Measurements from ENCODE around the gene CENATAC.
A peak's percentile ranks its signal among the peaks of the same experiment; 100 is the strongest.

CENATAC gene

GRCh38 chr11:118996926-118997626, 862 bp upstream of the CENATAC start:
- peaks cover 27% of the 10 kb centered on the region for H3K79me2 ChIP-seq (ENCODE audit: control insufficient read depth, insufficient read depth, low read length, unreplicated experiment)
- peaks cover 10% of the 10 kb centered on the region for H3K36me3 ChIP-seq (ENCODE audit: insufficient read depth, low read length)
- H3K27ac ChIP-seq (ENCODE audit: low read depth, low read length) = peak overlapping the region; percentile 15
- peak overlapping the region; percentile 88 for H3K4me3 ChIP-seq (ENCODE audit: low read depth, low read length)
- H3K27me3 ChIP-seq (ENCODE audit: insufficient read depth, low read length) = no peaks in the 10 kb centered on the region
- H2AFZ ChIP-seq (ENCODE audit: low read length, unreplicated experiment) = peak overlapping the region; percentile 77
- H3K4me1 ChIP-seq (ENCODE audit: control insufficient read depth, insufficient read depth, low read length, unreplicated experiment) = peaks cover 24% of the 10 kb centered on the region

- H3K79me2 ChIP-seq (ENCODE audit: control insufficient read depth, insufficient read depth, low read length, unreplicated experiment) = peaks cover 27% of the 10 kb centered on the region
- H3K27ac ChIP-seq (ENCODE audit: low read depth, low read length) = peak overlapping the region; percentile 29
- peaks cover 10% of the 10 kb centered on the region for H3K36me3 ChIP-seq (ENCODE audit: insufficient read depth, low read length)
- peaks cover 24% of the 10 kb centered on the region for H3K4me1 ChIP-seq (ENCODE audit: control insufficient read depth, insufficient read depth, low read length, unreplicated experiment)
- peak overlapping the region; percentile 61 for H2AFZ ChIP-seq (ENCODE audit: low read length, unreplicated experiment)
- H3K4me3 ChIP-seq (ENCODE audit: low read depth, low read length) = peak overlapping the region; percentile 88
- no peaks in the 10 kb centered on the region for H3K27me3 ChIP-seq (ENCODE audit: insufficient read depth, low read length)
Measured at GRCh38 chr11:118998388-118998717, 415 bp downstream of the CENATAC start.

GRCh38 chr11:118998822-118999221, 884 bp downstream of the CENATAC start:
- peak overlapping the region; percentile 88 for H3K4me3 ChIP-seq (ENCODE audit: low read depth, low read length)
- H3K27ac ChIP-seq (ENCODE audit: low read depth, low read length) = peak overlapping the region; percentile 29
- no peaks in the 10 kb centered on the region for H3K27me3 ChIP-seq (ENCODE audit: insufficient read depth, low read length)
- H2AFZ ChIP-seq (ENCODE audit: low read length, unreplicated experiment) = no peak overlapping the region
- peaks cover 24% of the 10 kb centered on the region for H3K4me1 ChIP-seq (ENCODE audit: control insufficient read depth, insufficient read depth, low read length, unreplicated experiment)
- H3K36me3 ChIP-seq (ENCODE audit: insufficient read depth, low read length) = peaks cover 11% of the 10 kb centered on the region
- H3K79me2 ChIP-seq (ENCODE audit: control insufficient read depth, insufficient read depth, low read length, unreplicated experiment) = peaks cover 27% of the 10 kb centered on the region

- Histone ChIP-seq H3K27ac (ENCODE audit: low read depth, low read length) (no peak overlapping the region), H3K4me1 (ENCODE audit: control insufficient read depth, insufficient read depth, low read length, unreplicated experiment) (peaks cover 24% of the 10 kb centered on the region)
Measured at GRCh38 chr11:119000906-119001305, 3.0 kb downstream of the CENATAC start.

GRCh38 chr11:119006656-119007055, 8.7 kb downstream of the CENATAC start:
- Histone ChIP-seq H3K27me3 (ENCODE audit: insufficient read depth, low read length) (no peaks in the 10 kb centered on the region), H3K36me3 (ENCODE audit: insufficient read depth, low read length) (0 out of 2 replicates have a peak, but pooled peaks cover 9% of the 10 kb centered on the region), H3K4me3 (ENCODE audit: low read depth, low read length) (no peak overlapping the region), H3K79me2 (ENCODE audit: control insufficient read depth, insufficient read depth, low read length, unreplicated experiment) (no peaks in the 10 kb centered on the region), H3K4me1 (ENCODE audit: control insufficient read depth, insufficient read depth, low read length, unreplicated experiment) (no peaks in the 10 kb centered on the region), H2AFZ (ENCODE audit: low read length, unreplicated experiment) (no peak overlapping the region), H3K27ac (ENCODE audit: low read depth, low read length) (no peak overlapping the region)

More at GRCh38 chr11:119000906-119001305, 3.0 kb downstream of the CENATAC start:
- peaks cover 25% of the 10 kb centered on the region for H3K79me2 ChIP-seq (ENCODE audit: control insufficient read depth, insufficient read depth, low read length, unreplicated experiment)
- H2AFZ ChIP-seq (ENCODE audit: low read length, unreplicated experiment) = no peak overlapping the region
- H3K4me3 ChIP-seq (ENCODE audit: low read depth, low read length) = 0 out of 2 replicates have a peak overlapping the region, but pooled peaks have one; percentile 38
- no peaks in the 10 kb centered on the region for H3K27me3 ChIP-seq (ENCODE audit: insufficient read depth, low read length)
- peaks cover 16% of the 10 kb centered on the region for H3K36me3 ChIP-seq (ENCODE audit: insufficient read depth, low read length)

- peaks cover 10% of the 10 kb centered on the region for H3K4me1 ChIP-seq (ENCODE audit: control insufficient read depth, insufficient read depth, low read length, unreplicated experiment)
- peaks cover 12% of the 10 kb centered on the region for H3K79me2 ChIP-seq (ENCODE audit: control insufficient read depth, insufficient read depth, low read length, unreplicated experiment)
- H3K27me3 ChIP-seq (ENCODE audit: insufficient read depth, low read length) = no peaks in the 10 kb centered on the region
- H3K4me3 ChIP-seq (ENCODE audit: low read depth, low read length) = no peak overlapping the region
- H2AFZ ChIP-seq (ENCODE audit: low read length, unreplicated experiment) = no peak overlapping the region
- peaks cover 36% of the 10 kb centered on the region for H3K36me3 ChIP-seq (ENCODE audit: insufficient read depth, low read length)
- H3K27ac ChIP-seq (ENCODE audit: low read depth, low read length) = no peak overlapping the region
Measured at GRCh38 chr11:119011476-119012053, 13.6 kb downstream of the CENATAC start.

- Histone ChIP-seq H3K27me3 (ENCODE audit: insufficient read depth, low read length) (no peaks in the 10 kb centered on the region), H3K79me2 (ENCODE audit: control insufficient read depth, insufficient read depth, low read length, unreplicated experiment) (peaks cover 24% of the 10 kb centered on the region), H3K4me3 (ENCODE audit: low read depth, low read length) (no peak overlapping the region), H3K4me1 (ENCODE audit: control insufficient read depth, insufficient read depth, low read length, unreplicated experiment) (peaks cover 16% of the 10 kb centered on the region), H3K36me3 (ENCODE audit: insufficient read depth, low read length) (peaks cover 41% of the 10 kb centered on the region), H2AFZ (ENCODE audit: low read length, unreplicated experiment) (no peak overlapping the region), H3K27ac (ENCODE audit: low read depth, low read length) (no peak overlapping the region)
Measured at GRCh38 chr11:119012629-119013170, 14.8 kb downstream of the CENATAC start.

- H2AFZ ChIP-seq (ENCODE audit: low read length, unreplicated experiment) = no peak overlapping the region
- peaks cover 41% of the 10 kb centered on the region for H3K36me3 ChIP-seq (ENCODE audit: insufficient read depth, low read length)
- H3K4me3 ChIP-seq (ENCODE audit: low read depth, low read length) = no peak overlapping the region
- H3K79me2 ChIP-seq (ENCODE audit: control insufficient read depth, insufficient read depth, low read length, unreplicated experiment) = peaks cover 36% of the 10 kb centered on the region
- H3K27ac ChIP-seq (ENCODE audit: low read depth, low read length) = no peak overlapping the region
- H3K27me3 ChIP-seq (ENCODE audit: insufficient read depth, low read length) = no peaks in the 10 kb centered on the region
- H3K4me1 ChIP-seq (ENCODE audit: control insufficient read depth, insufficient read depth, low read length, unreplicated experiment) = peaks cover 16% of the 10 kb centered on the region
Measured at GRCh38 chr11:119014209-119014924, 16.4 kb downstream of the CENATAC start.

- Histone ChIP-seq H3K36me3 (ENCODE audit: insufficient read depth, low read length) (peaks cover 38% of the 10 kb centered on the region), H3K27me3 (ENCODE audit: insufficient read depth, low read length) (no peaks in the 10 kb centered on the region), H2AFZ (ENCODE audit: low read length, unreplicated experiment) (no peak overlapping the region), H3K79me2 (ENCODE audit: control insufficient read depth, insufficient read depth, low read length, unreplicated experiment) (peaks cover 43% of the 10 kb centered on the region), H3K27ac (ENCODE audit: low read depth, low read length) (no peak overlapping the region), H3K4me3 (ENCODE audit: low read depth, low read length) (no peak overlapping the region), H3K4me1 (ENCODE audit: control insufficient read depth, insufficient read depth, low read length, unreplicated experiment) (peaks cover 22% of the 10 kb centered on the region)
Measured at GRCh38 chr11:119015054-119015611, 17.2 kb downstream of the CENATAC start.

- Histone ChIP-seq H3K4me3 (ENCODE audit: low read depth, low read length) (peak overlapping the region; percentile 88), H3K36me3 (ENCODE audit: insufficient read depth, low read length) (peaks cover 40% of the 10 kb centered on the region), H3K4me1 (ENCODE audit: control insufficient read depth, insufficient read depth, low read length, unreplicated experiment) (peaks cover 29% of the 10 kb centered on the region), H3K27me3 (ENCODE audit: insufficient read depth, low read length) (no peaks in the 10 kb centered on the region), H3K79me2 (ENCODE audit: control insufficient read depth, insufficient read depth, low read length, unreplicated experiment) (peaks cover 51% of the 10 kb centered on the region), H3K27ac (ENCODE audit: low read depth, low read length) (peak overlapping the region; percentile 71), H2AFZ (ENCODE audit: low read length, unreplicated experiment) (no peak overlapping the region)
Measured at GRCh38 chr11:119016216-119017009, 18.5 kb downstream of the CENATAC start.

Measured in ACC112 (cell line).